Adipocyte (in vitro differentiated cells): ENCODE data around the gene PRRT1B.

Experiments used
- DNase-seq: peaks from one replicate; pipeline ENCODE4 v3.0.0-alpha.2; 2015; ENCODE audit warnings: low read depth
- H3K27me3 ChIP-seq: replicated peaks from 2 replicates; pipeline ENCODE4 v1.7.0; 2013; ENCODE audit warnings: mild to moderate bottlenecking, low read length, moderate library complexity; ENCODE audit not compliant: control insufficient read depth, insufficient read depth
- H3K36me3 ChIP-seq: 2 replicates; pipeline ENCODE4 v1.7.0; 2013; ENCODE audit warnings: low read length, mild to moderate bottlenecking, moderate library complexity; ENCODE audit not compliant: control insufficient read depth, insufficient read depth, severe bottlenecking
- H3K4me1 ChIP-seq: 2 replicates; pipeline ENCODE4 v1.7.0; 2013; ENCODE audit warnings: mild to moderate bottlenecking, low read length, moderate library complexity; ENCODE audit not compliant: control insufficient read depth, insufficient read depth
- H3K4me3 ChIP-seq: 2 replicates; pipeline ENCODE4 v1.7.0; 2013; ENCODE audit warnings: mild to moderate bottlenecking, low read length, moderate library complexity
- H3K9ac ChIP-seq: 2 replicates; pipeline ENCODE4 v1.7.0; 2013; ENCODE audit warnings: mild to moderate bottlenecking, low read length, moderate library complexity
- H3K9me3 ChIP-seq: 2 replicates; pipeline ENCODE4 v1.7.0; 2013; ENCODE audit warnings: mild to moderate bottlenecking, low read length, moderate library complexity; ENCODE audit not compliant: control insufficient read depth

The PRRT1B gene

GRCh38 chr9:131523451-131524435 is 21.6 kb upstream of the PRRT1B start:
- DNase-seq, result no peak
- Histone ChIP-seq H3K9ac (peak overlapping the region; percentile 13), H3K9me3 (no peaks in the 10 kb centered on the region), H3K27me3 (no peaks in the 10 kb centered on the region), H3K4me1 (no peaks in the 10 kb centered on the region), H3K4me3 (no peak overlapping the region), H3K36me3 (peaks cover 90% of the 10 kb centered on the region)

DNA sequence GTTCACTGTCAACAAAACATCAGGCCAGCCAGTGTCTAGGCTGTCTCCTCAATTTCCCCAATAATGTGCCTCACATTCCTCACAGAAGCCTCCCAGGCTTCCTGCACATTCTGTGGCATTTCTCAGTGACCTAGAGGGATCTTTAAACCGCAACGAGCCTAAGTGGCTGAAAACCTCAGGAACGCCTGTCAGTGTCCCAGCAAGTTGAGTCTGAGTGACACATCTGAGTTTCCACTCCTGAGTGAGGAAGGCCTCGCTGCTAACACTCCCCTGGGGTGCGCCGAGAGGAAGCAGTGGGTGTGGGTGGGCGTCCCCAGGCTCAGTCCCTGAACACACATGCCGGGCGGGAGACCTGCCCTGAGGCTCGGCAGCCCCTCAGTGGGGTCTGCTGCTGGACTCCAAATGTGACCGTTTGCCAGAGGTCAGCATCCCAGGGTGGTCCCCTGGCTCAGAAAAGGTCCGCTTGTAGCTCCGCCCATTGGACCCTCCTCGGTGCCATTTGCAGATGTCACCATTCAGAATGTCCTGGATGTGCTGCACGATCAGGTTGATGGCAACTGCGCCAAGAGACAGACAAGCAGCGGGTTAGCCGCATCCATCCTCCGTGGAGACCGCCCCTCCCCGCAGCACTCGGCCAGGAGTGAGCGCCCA is 20.5 kb upstream of the PRRT1B start:
- H3K36me3 ChIP-seq, result peaks cover 82% of the 10 kb centered on the region
- no peak overlapping the region for H3K4me3 ChIP-seq
- H3K4me1 ChIP-seq, result peaks cover 2% of the 10 kb centered on the region
- H3K27me3 ChIP-seq, result no peaks in the 10 kb centered on the region
- H3K9me3 ChIP-seq, result no peaks in the 10 kb centered on the region
- H3K9ac ChIP-seq, result no peak overlapping the region
- peak; percentile 10 for DNase-seq

GRCh38 chr9:131525643-131526565 is 19.4 kb upstream of the PRRT1B start:
- Histone ChIP-seq H3K36me3 (peaks cover 71% of the 10 kb centered on the region), H3K4me1 (peaks cover 10% of the 10 kb centered on the region), H3K9me3 (no peaks in the 10 kb centered on the region), H3K4me3 (no peak overlapping the region), H3K27me3 (no peaks in the 10 kb centered on the region), H3K9ac (no peak overlapping the region)
- no peak for DNase-seq

- no peak for DNase-seq
- no peaks in the 10 kb centered on the region for H3K9me3 ChIP-seq
- H3K4me3 ChIP-seq, result no peak overlapping the region
- peaks cover 10% of the 10 kb centered on the region for H3K4me1 ChIP-seq
- peaks cover 50% of the 10 kb centered on the region for H3K36me3 ChIP-seq
- H3K27me3 ChIP-seq, result no peaks in the 10 kb centered on the region
- H3K9ac ChIP-seq, result no peak overlapping the region
Measured at GRCh38 chr9:131528186-131528585, 17.1 kb upstream of the PRRT1B start.

DNA sequence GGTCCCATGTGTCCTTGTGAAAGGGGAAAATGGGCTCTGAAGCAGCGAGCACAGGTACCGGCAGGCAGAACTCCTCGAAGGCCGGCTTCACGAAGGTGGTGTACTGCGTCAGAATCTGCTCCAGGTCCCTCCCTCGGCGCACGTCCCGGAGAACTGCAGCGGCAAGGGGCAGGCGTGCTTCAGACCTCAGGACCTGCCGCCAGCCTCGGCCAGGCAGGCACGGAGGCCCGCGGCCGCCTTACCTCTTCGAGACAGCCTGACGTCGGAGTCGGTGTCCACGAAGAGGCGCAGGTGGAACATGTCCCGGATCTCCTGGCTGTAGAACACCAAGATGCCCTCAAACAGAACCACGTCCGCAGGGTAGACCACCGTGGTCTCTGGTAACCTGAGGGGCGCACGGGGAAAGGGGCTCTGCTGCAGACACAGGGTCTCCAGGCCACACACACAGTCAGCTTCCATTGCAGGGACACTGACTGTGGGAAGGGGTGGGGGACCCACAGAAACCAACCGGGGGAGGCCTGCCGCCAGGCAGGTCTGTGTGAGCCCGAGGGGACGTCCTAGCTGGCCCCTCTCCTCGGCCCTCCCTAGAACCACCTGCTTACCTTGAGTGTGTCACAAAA is 16.3 kb upstream of the PRRT1B start:
- Histone ChIP-seq H3K27me3 (no peaks in the 10 kb centered on the region), H3K4me3 (no peak overlapping the region), H3K4me1 (peaks cover 10% of the 10 kb centered on the region), H3K9ac (no peak overlapping the region), H3K36me3 (peaks cover 42% of the 10 kb centered on the region), H3K9me3 (no peaks in the 10 kb centered on the region)
- DNase-seq, result no peak

GRCh38 chr9:131529597-131530545 is 15.5 kb upstream of the PRRT1B start:
- Histone ChIP-seq H3K9me3 (no peaks in the 10 kb centered on the region), H3K9ac (peak overlapping the region; percentile 89), H3K4me1 (peaks cover 10% of the 10 kb centered on the region), H3K4me3 (peak overlapping the region; percentile 88), H3K27me3 (no peaks in the 10 kb centered on the region), H3K36me3 (peaks cover 33% of the 10 kb centered on the region)
- DNase-seq, result no peak

GRCh38 chr9:131530546-131530919 is 14.8 kb upstream of the PRRT1B start:
- peaks cover 29% of the 10 kb centered on the region for H3K36me3 ChIP-seq
- peak overlapping the region; percentile 89 for H3K9ac ChIP-seq
- peak overlapping the region; percentile 88 for H3K4me3 ChIP-seq
- no peaks in the 10 kb centered on the region for H3K9me3 ChIP-seq
- H3K27me3 ChIP-seq, result peaks cover 3% of the 10 kb centered on the region
- DNase-seq, result peak; percentile 61
- H3K4me1 ChIP-seq, result peaks cover 10% of the 10 kb centered on the region

- Histone ChIP-seq H3K27me3 (peaks cover 3% of the 10 kb centered on the region), H3K4me3 (peak within 1 kb of the TSS; percentile 88), H3K9ac (peak within 1 kb of the TSS; percentile 89), H3K36me3 (peaks cover 23% of the 10 kb centered on the region), H3K9me3 (no peaks in the 10 kb centered on the region), H3K4me1 (peaks cover 10% of the 10 kb centered on the region)
- DNase-seq, result peak; percentile 92
Measured at GRCh38 chr9:131530920-131531832, 14.1 kb upstream of the PRRT1B start, which contains the start of gene UCK1. UCK1 (minus strand) TSS chr9:131531263; CDS start chr9:131531174, 89 bp downstream.

- Histone ChIP-seq H3K27me3 (peaks cover 3% of the 10 kb centered on the region), H3K4me3 (no peak overlapping the region), H3K9ac (no peak overlapping the region), H3K9me3 (no peaks in the 10 kb centered on the region), H3K36me3 (no peaks in the 10 kb centered on the region), H3K4me1 (peaks cover 8% of the 10 kb centered on the region)
- DNase-seq, result no peak
Measured at GRCh38 chr9:131534721-131535237, 10.5 kb upstream of the PRRT1B start.
